BE2C (cell line): ENCODE measurements around the gene RASGRP4.

Experiments
- DNase-seq: peaks from one replicate; pipeline ENCODE4 v3.0.0-alpha.2; 2020
- H3K27me3 ChIP-seq: fragments of 250-450 bp; sonication (Bioruptor Pico); 2 replicates; pipeline ENCODE4 v1.5.1; 2020; ENCODE audit warnings: mild to moderate bottlenecking
- H3K36me3 ChIP-seq: fragments of 250-450 bp; sonication (Bioruptor Pico); 2 replicates; pipeline ENCODE4 v1.5.1; 2020; ENCODE audit warnings: mild to moderate bottlenecking
- H3K4me1 ChIP-seq: fragments of 250-450 bp; sonication (Bioruptor Pico); 2 replicates; pipeline ENCODE4 v1.5.1; 2020
- H3K4me3 ChIP-seq: 2 replicates; pipeline ENCODE4 v1.5.1; 2011; ENCODE audit warnings: low read depth, low read length
- H3K9me3 ChIP-seq: fragments of 250-450 bp; sonication (Bioruptor Pico); 2 replicates; pipeline ENCODE4 v1.5.1; 2020
- TF ChIP-seq, protein P1 (sequence below): IDR thresholded peaks from 2 replicates; pipeline ENCODE4 v1.5.1; 2012; ENCODE audit warnings: mild to moderate bottlenecking, low read depth, low read length

RASGRP4 gene

DNA sequence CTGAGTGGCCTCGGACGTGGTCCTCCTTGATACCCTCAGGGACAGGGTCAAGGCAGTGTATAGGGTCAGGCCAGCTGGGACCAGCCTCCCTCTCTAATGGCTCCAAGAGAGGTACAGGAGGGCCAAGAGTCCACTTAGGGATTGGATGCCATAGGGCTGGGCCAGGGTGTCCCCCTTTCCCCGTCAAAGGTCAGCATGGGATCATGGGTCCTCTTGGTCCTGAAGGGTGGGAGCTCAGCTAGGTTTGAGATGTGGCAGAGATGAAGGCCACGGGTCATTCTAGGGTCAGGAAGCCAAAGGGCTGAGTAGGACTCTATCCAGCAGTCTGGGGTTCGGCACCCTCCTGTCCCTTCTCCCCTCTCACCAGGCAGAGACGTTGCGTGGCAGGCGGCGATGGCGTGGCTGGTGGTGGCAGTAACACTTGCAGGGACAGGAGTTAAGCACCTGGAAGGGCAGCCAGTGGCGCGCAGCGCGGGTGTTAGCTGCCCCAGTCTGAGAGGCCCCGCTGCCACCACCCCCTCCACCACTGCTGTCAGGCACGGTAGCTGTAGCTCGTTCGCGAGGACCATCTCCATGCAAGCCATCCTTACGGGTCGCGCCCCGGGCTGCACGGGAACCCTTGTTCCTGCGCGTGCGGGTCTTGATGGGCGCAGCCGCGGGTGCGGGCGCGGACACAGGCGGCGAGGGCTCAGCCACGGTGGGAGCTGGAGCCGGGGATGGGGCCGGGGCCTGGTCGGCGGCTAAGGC is 40.8 kb downstream of the RASGRP4 start:
- Histone ChIP-seq H3K4me1 (no peaks in the 10 kb centered on the region; the same call in 1 of the 2 replicates), H3K4me3 (no peak overlapping the region), H3K36me3 (peaks cover 20% of the 10 kb centered on the region), H3K9me3 (no peaks in the 10 kb centered on the region), H3K27me3 (no peaks in the 10 kb centered on the region)
- TF ChIP-seq, protein P1, sequence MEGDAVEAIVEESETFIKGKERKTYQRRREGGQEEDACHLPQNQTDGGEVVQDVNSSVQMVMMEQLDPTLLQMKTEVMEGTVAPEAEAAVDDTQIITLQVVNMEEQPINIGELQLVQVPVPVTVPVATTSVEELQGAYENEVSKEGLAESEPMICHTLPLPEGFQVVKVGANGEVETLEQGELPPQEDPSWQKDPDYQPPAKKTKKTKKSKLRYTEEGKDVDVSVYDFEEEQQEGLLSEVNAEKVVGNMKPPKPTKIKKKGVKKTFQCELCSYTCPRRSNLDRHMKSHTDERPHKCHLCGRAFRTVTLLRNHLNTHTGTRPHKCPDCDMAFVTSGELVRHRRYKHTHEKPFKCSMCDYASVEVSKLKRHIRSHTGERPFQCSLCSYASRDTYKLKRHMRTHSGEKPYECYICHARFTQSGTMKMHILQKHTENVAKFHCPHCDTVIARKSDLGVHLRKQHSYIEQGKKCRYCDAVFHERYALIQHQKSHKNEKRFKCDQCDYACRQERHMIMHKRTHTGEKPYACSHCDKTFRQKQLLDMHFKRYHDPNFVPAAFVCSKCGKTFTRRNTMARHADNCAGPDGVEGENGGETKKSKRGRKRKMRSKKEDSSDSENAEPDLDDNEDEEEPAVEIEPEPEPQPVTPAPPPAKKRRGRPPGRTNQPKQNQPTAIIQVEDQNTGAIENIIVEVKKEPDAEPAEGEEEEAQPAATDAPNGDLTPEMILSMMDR = no peak
- no peak for DNase-seq

- peaks cover 26% of the 10 kb centered on the region for H3K36me3 ChIP-seq
- TF ChIP-seq, protein P1 = peak; percentile 39
- DNase-seq = peak; percentile 37
Observed at GRCh38 chr19:38384209-38385027, 41.6 kb downstream of the RASGRP4 start.

DNA sequence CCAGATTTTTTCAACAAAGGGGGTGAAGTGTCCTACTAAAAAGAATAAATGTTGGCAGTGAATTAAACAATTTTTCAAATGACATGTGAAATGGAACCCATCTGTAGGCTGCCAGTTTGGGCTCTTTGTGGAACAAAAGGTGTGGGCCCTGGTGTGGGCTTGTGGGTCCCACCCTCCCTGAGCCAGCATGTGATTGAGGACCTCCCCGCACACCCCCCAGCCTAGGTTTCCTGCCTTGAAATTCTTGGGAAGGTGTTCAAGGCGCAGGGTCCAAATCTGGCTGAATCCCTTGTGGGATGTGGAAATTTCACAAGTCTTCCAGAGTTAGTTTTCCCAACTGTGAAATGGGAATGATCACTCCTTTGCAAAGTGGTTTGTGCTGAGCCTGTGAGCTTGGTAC is 42.3 kb downstream of the RASGRP4 start:
- no peak for DNase-seq
- H3K4me1 ChIP-seq = no peaks in the 10 kb centered on the region

More at GRCh38 chr19:38384209-38385027, 41.6 kb downstream of the RASGRP4 start:
- no peak overlapping the region for H3K4me3 ChIP-seq
- no peaks in the 10 kb centered on the region; the same call in 1 of the 2 replicates for H3K4me1 ChIP-seq
- H3K9me3 ChIP-seq = no peaks in the 10 kb centered on the region
- H3K27me3 ChIP-seq = no peaks in the 10 kb centered on the region

GRCh38 chr19:38383184-38383583 is 42.8 kb downstream of the RASGRP4 start:
- Histone ChIP-seq H3K9me3 (no peaks in the 10 kb centered on the region), H3K4me3 (no peak overlapping the region), H3K27me3 (no peaks in the 10 kb centered on the region), H3K36me3 (peaks cover 33% of the 10 kb centered on the region), H3K4me1 (no peaks in the 10 kb centered on the region)
- no peak for DNase-seq
- TF ChIP-seq, protein P1 = no peak

More for the DNA sequence above, 42.3 kb downstream of the RASGRP4 start:
- no peaks in the 10 kb centered on the region for H3K27me3 ChIP-seq
- H3K36me3 ChIP-seq = peaks cover 32% of the 10 kb centered on the region
- no peaks in the 10 kb centered on the region for H3K9me3 ChIP-seq
- TF ChIP-seq, protein P1 = no peak
- H3K4me3 ChIP-seq = no peak overlapping the region

DNA sequence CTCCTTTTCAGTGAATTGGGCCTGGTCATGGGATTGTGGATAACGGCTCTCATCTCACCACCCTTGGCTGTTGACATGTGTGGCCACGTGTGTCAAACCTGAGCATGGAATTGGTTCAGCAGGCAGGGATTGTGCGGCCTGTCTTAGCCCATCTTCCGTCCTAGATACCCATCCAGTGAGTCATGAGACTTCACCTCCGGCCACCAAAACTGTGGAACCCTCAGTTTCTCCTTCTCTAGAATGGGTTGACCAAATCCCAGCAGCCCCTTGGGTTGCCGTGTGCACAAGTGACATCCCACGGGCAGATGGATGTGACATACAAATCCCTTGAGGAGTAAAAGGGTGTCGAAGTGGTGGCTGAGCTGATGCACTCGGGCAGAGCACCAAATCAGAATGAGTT is 44.9 kb downstream of the RASGRP4 start:
- Histone ChIP-seq H3K36me3 (peaks cover 46% of the 10 kb centered on the region), H3K4me3 (no peak overlapping the region), H3K4me1 (no peaks in the 10 kb centered on the region), H3K9me3 (no peaks in the 10 kb centered on the region), H3K27me3 (no peaks in the 10 kb centered on the region)
- TF ChIP-seq, protein P1 = no peak
- no peak for DNase-seq
